HG03025 (cell line): ENCODE results near the gene ACO1.

Experiments used
- ATAC-seq: cut with Tn5 transposase; IDR thresholded peaks from one replicate; pipeline ENCODE4 v1.9.1; 2021; ENCODE audit warnings: mild to moderate bottlenecking, moderate library complexity; ENCODE audit not compliant: unreplicated experiment, low FRiP score

ACO1 gene

GRCh38 chr9:32413424-32413823, 29.0 kb downstream of the ACO1 start:
- no peak for ATAC-seq

- ATAC-seq = no peak
These were observed 30.4 kb downstream of the ACO1 start for GRCh38 chr9:32414856-32415255.

GRCh38 chr9:32419921-32420320, 35.5 kb downstream of the ACO1 start:
- ATAC-seq = no peak

- ATAC-seq = no peak
These were observed 37.9 kb downstream of the ACO1 start for GRCh38 chr9:32422237-32422806.

GRCh38 chr9:32423371-32423770, 38.9 kb downstream of the ACO1 start:
- no peak for ATAC-seq

GRCh38 chr9:32424616-32425015, 40.2 kb downstream of the ACO1 start:
- ATAC-seq = no peak

GRCh38 chr9:32426278-32426939, 42.0 kb downstream of the ACO1 start:
- no peak for ATAC-seq

- no peak for ATAC-seq
These were observed 42.8 kb downstream of the ACO1 start for GRCh38 chr9:32427111-32427873.

GRCh38 chr9:32430720-32431119, 46.3 kb downstream of the ACO1 start:
- no peak for ATAC-seq

- no peak for ATAC-seq
These were observed 46.8 kb downstream of the ACO1 start for GRCh38 chr9:32431196-32431595.

- no peak for ATAC-seq
These were observed 47.6 kb downstream of the ACO1 start for GRCh38 chr9:32431940-32432555.

GRCh38 chr9:32434892-32435291, 50.4 kb downstream of the ACO1 start:
- ATAC-seq = no peak

GRCh38 chr9:32441678-32442077, 57.2 kb downstream of the ACO1 start:
- ATAC-seq = no peak

- no peak for ATAC-seq
These were observed 58.0 kb downstream of the ACO1 start for GRCh38 chr9:32442433-32442832.

- no peak for ATAC-seq
These were observed 65.5 kb downstream of the ACO1 start for GRCh38 chr9:32449969-32450368.

GRCh38 chr9:32454280-32454679, 69.8 kb downstream of the ACO1 start:
- no peak for ATAC-seq

- ATAC-seq = no peak
These were observed 71.3 kb downstream of the ACO1 start for GRCh38 chr9:32455738-32456137.

- ATAC-seq = no peak
These were observed 72.1 kb downstream of the ACO1 start for GRCh38 chr9:32456564-32456963.

- no peak for ATAC-seq
These were observed 79.3 kb downstream of the ACO1 start for GRCh38 chr9:32463500-32464293.

- no peak for ATAC-seq
These were observed 84.3 kb downstream of the ACO1 start for GRCh38 chr9:32468740-32469139.

GRCh38 chr9:32472344-32472743, 87.9 kb downstream of the ACO1 start:
- no peak for ATAC-seq
